Muscle layer of duodenum (tissue), 2 donors: ENCODE data around the gene PKP1.

Experiments used
- H3K27ac ChIP-seq: one replicate; pipeline ENCODE4 v1.7.0; 2013; ENCODE audit warnings: mild to moderate bottlenecking, low read length
- H3K27me3 ChIP-seq: one replicate; pipeline ENCODE4 v1.7.0; 2013; ENCODE audit warnings: low read depth, mild to moderate bottlenecking, control low read depth, low read length
- H3K36me3 ChIP-seq, 2 donors: one replicate each; pipeline ENCODE4 v1.7.0; 2013; ENCODE audit warnings: low read length in 2 of 2, control low read depth in 1 of 2, mild to moderate bottlenecking in 1 of 2; ENCODE audit not compliant: insufficient read depth in 2 of 2, control insufficient read depth in 1 of 2
- H3K4me1 ChIP-seq, 2 donors: one replicate each; pipeline ENCODE4 v1.7.0; 2013; ENCODE audit warnings: low read length in 2 of 2, mild to moderate bottlenecking in 2 of 2, control low read depth in 1 of 2, moderate library complexity in 1 of 2; ENCODE audit not compliant: insufficient read depth in 2 of 2, control insufficient read depth in 1 of 2
- H3K4me3 ChIP-seq, 2 donors: one replicate each; pipeline ENCODE4 v1.7.0; 2013; ENCODE audit warnings: low read length in 2 of 2, low read depth in 1 of 2, mild to moderate bottlenecking in 1 of 2
- H3K9me3 ChIP-seq, 2 donors: one replicate each; pipeline ENCODE4 v1.7.0; 2013; ENCODE audit warnings: low read length in 2 of 2, control low read depth in 1 of 2, mild to moderate bottlenecking in 1 of 2; ENCODE audit not compliant: control insufficient read depth in 1 of 2
- donor health status: healthy.

Gene PKP1

GRCh38 chr1:201356701-201357100 lies 73.4 kb downstream of the PKP1 start:
- H3K4me3 ChIP-seq: no peak overlapping the region
- H3K9me3 ChIP-seq: no peaks in the 10 kb centered on the region
- H3K36me3 ChIP-seq: no peaks in the 10 kb centered on the region
- no peaks in the 10 kb centered on the region for H3K4me1 ChIP-seq
- H3K27me3 ChIP-seq: no peaks in the 10 kb centered on the region
- H3K27ac ChIP-seq: no peak overlapping the region

DNA sequence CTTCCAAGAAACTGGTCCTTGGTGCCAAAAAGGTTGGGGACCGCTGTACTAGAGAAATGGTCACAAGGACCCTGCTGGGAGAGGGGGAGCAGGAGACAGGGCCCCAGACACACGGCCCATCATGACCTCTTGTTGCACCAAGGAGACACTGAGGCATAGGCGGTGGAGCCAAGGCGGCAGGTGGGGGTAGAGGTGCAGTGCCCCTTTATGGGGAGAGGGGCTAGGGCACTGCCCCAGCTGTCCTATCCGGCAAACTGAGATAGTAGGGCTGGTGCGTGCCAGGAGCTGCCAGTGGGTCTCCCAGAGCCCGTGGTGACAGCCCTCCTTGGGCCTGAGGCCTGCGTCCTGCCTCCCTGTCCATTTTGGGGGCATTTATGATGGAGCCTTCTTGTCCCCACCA lies 73.9 kb downstream of the PKP1 start:
- Histone ChIP-seq H3K9me3 (no peaks in the 10 kb centered on the region), H3K4me3 (no peak overlapping the region), H3K27me3 (no peaks in the 10 kb centered on the region), H3K27ac (no peak overlapping the region), H3K4me1 (no peaks in the 10 kb centered on the region), H3K36me3 (no peaks in the 10 kb centered on the region)

DNA sequence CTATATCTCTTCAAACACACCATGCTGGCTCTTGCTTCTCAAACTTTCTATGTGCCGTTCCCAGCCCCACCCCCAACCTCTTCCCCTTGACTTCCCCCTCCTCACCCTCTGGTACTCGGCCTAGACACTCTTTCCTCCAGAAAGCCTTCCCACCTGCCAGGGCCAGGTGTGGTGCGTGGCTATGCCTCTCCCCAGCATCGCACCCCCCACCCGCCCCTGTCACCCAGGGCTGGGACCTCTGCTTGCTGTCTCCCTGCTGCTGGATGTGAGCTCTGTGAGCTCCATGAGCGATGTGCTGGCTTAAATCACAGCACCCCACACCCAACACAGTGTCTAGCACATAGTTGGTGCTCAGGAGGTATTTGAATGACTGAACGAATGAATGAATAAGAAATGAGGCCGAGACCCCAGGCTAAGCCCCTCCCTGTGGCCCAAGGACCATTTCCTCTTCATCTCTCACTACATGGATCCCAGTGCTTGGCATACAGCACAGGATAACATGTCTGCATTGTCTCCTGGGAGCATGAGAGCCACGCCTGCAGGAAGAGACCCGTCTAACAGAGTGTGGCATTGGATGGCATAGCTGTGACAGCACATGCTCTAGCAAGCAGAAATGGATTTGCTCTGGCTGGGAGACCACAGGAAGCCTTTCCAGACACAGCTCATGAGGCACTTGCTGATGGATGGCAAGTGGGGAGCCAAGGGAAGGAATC lies 74.5 kb downstream of the PKP1 start:
- Histone ChIP-seq H3K9me3 (no peaks in the 10 kb centered on the region), H3K36me3 (no peaks in the 10 kb centered on the region), H3K4me3 (no peak overlapping the region), H3K4me1 (no peaks in the 10 kb centered on the region), H3K27ac (no peak overlapping the region), H3K27me3 (no peaks in the 10 kb centered on the region)

- no peaks in the 10 kb centered on the region for H3K4me1 ChIP-seq
- no peaks in the 10 kb centered on the region for H3K27me3 ChIP-seq
- H3K27ac ChIP-seq: no peak overlapping the region
- H3K36me3 ChIP-seq: no peaks in the 10 kb centered on the region
- H3K4me3 ChIP-seq: no peak overlapping the region
- H3K9me3 ChIP-seq: no peaks in the 10 kb centered on the region
These were observed 75.3 kb downstream of the PKP1 start for GRCh38 chr1:201358596-201358995.

DNA sequence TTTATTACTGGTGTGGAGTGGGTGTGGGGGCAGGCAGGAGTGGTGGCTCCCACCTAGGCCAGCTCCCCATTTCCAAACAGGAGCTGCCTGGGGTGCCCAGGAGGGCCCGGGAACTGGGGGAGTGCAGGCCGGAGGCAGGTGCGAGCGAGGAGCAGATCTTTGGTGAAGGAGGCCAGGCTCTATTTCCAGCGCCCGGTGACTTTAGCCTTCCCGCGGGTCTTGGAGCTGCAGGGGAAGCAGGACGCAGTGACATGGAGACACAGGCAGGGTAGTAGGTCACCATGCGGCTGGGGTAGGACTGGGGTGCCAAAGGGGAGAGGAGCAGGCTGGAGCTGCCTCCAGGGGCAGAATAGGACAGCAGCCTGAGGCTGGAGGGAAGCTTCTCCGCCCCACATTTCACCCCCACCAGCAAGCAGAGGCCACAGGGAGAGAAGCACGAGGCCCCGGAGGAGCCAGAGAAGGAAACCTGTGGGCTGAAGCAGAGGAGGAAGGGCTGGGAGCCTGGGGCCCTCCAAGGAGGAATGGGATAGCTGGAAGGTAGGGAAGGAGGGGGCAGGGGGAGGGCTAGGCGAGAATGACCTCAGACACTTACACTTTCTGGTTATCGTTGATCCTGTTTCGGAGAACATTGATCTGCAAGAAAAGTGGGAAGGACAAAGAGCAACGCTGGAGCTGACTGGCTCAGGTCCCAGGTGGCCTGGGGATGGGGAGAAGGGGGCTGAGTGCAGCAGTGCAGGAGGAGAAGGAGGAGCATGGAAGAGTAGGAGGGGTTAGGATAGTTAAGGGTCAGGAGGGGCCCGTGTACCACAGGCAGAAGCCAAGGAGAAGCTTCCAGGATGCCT lies 75.9 kb downstream of the PKP1 start:
- no peaks in the 10 kb centered on the region for H3K4me1 ChIP-seq
- no peaks in the 10 kb centered on the region for H3K36me3 ChIP-seq
- H3K27ac ChIP-seq: no peak overlapping the region
- no peak overlapping the region for H3K4me3 ChIP-seq
- no peaks in the 10 kb centered on the region for H3K9me3 ChIP-seq
- no peaks in the 10 kb centered on the region for H3K27me3 ChIP-seq

GRCh38 chr1:201359873-201360210 lies 76.5 kb downstream of the PKP1 start:
- Histone ChIP-seq H3K27ac (no peak overlapping the region), H3K27me3 (no peaks in the 10 kb centered on the region), H3K36me3 (no peaks in the 10 kb centered on the region), H3K4me1 (no peaks in the 10 kb centered on the region), H3K9me3 (no peaks in the 10 kb centered on the region), H3K4me3 (no peak overlapping the region)

DNA sequence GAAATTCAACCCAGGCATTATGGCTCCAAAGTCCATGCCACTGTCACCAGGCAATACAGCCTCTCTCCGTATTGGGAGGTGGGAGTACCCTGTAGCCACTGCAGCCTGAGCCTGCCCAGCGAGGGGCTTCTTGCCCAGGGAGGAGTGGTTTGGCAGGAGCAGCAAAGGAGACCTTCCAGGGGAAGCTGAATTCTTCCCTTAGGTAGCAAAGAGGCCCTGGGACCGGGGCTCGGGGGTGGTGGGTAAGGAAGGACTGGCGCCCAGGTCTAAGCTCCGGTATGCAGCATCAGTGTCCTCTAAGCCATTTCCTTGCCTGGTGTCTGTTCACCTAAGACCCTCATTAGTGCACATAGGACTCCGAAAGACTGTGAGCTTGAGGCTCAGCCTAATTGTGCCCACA lies 77.2 kb downstream of the PKP1 start:
- Histone ChIP-seq H3K36me3 (no peaks in the 10 kb centered on the region), H3K4me3 (no peak overlapping the region), H3K4me1 (no peaks in the 10 kb centered on the region), H3K27ac (no peak overlapping the region), H3K27me3 (no peaks in the 10 kb centered on the region), H3K9me3 (no peaks in the 10 kb centered on the region)

DNA sequence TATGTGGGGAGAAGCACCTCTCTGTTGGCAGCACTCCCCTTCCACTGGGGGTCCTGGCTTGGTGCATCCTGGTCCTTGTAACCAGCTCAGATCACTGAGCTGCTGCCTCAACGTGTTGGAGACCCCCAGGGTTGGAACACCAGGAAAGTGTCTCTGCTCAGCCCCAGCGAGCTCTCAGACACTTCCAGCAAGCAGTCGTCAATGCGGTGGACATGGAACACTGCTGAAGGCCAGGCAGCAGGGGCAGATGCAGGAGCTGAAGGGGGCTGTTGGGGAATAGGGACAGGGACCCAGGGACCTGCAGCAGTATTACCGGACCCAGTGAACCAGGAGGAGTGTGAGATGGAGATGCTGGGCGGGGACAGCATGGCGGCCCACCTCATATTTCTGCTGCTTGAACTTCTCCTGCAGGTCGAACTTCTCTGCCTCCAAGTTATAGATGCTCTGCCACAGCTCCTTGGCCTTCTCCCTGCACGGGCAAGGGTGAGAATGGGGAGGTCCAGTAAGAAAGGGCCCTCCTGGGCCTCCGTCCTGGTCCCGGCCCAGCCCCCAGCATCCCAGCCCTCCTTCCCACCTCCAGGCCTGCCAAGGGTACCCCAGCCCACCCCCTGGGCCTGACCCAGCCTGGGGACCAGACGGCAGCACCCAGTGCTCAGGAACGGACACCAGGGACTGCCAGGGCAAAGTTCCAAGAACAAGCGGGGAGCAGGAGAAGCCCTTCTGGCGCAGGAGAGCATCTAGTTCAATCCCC lies 77.8 kb downstream of the PKP1 start:
- Histone ChIP-seq H3K4me1 (no peaks in the 10 kb centered on the region), H3K27ac (no peak overlapping the region), H3K36me3 (no peaks in the 10 kb centered on the region), H3K4me3 (no peak overlapping the region), H3K27me3 (no peaks in the 10 kb centered on the region), H3K9me3 (no peaks in the 10 kb centered on the region)

DNA sequence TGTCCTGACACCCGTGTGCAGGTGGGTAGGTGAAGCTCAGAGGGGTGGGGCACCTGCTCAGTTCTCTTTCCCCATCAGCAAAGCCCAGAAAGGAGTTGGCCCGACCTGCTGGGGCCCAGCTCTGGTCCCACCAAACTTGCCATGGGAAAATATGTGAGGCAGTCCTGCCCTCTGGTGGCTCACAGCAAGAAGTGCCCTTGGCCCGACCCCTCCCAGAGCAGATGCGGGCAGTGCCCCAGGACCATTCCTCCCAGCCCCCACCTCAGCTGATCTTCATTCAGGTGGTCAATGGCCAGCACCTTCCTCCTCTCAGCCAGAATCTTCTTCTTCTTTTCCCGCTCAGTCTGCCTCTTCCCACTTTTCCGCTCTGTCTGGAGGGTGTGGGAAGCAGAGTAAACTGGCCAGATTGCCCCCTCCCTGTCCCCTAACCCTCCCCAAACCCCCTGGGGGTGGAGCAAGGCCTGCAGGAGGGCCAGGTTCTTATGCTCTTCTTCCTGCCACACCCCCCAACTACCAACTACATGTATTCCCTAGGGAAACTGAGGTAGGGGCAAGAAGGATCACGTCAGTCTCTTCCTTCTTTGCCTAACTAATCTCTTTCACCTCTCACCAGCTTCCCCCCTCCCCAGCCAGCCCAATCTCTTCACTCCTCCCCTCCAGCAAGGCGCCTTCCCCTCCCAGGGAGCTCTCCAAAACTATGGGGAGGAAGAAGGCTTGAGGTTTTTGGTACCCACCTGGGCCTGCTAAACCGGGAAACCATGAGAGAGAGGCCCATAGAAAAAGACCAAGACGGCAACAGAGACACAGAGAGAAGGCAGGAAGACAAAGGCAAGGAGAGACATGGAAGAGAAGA lies 78.6 kb downstream of the PKP1 start:
- no peak overlapping the region for H3K4me3 ChIP-seq
- H3K27me3 ChIP-seq: no peaks in the 10 kb centered on the region
- H3K9me3 ChIP-seq: no peaks in the 10 kb centered on the region
- H3K27ac ChIP-seq: no peak overlapping the region
- H3K36me3 ChIP-seq: no peaks in the 10 kb centered on the region
- no peaks in the 10 kb centered on the region for H3K4me1 ChIP-seq

- no peaks in the 10 kb centered on the region for H3K4me1 ChIP-seq
- H3K27ac ChIP-seq: no peak overlapping the region
- no peak overlapping the region for H3K4me3 ChIP-seq
- no peaks in the 10 kb centered on the region for H3K27me3 ChIP-seq
- H3K9me3 ChIP-seq: no peaks in the 10 kb centered on the region
- no peaks in the 10 kb centered on the region for H3K36me3 ChIP-seq
These were observed 79.6 kb downstream of the PKP1 start for GRCh38 chr1:201362906-201363305.

GRCh38 chr1:201363467-201363866 lies 80.2 kb downstream of the PKP1 start:
- Histone ChIP-seq H3K4me3 (no peak overlapping the region), H3K9me3 (no peaks in the 10 kb centered on the region), H3K4me1 (no peaks in the 10 kb centered on the region), H3K27ac (no peak overlapping the region), H3K36me3 (no peaks in the 10 kb centered on the region), H3K27me3 (no peaks in the 10 kb centered on the region)
